WTC11 (cell line): ENCODE data around the gene LRRC49. TPM values are rescaled to one million over a fixed set of nuclear protein-coding genes. Genes with fewer than 3 reads are reported as not detected.
"Not testable (repeated sequence)": the region's sequence is repeated elsewhere in the genome, so short reads cannot be mapped to it uniquely, and the experiment has no call there.

ENCODE experiments used
- ATAC-seq: fragments of 200-7000 bp; cut with Tn5 transposase; 2 replicates; pipeline ENCODE4 v1.10.0; 2021; ENCODE audit warnings: mild to moderate bottlenecking, moderate library complexity
- CTCF ChIA-PET: fragments of 300-600 bp; sonication (Branson Sonifier 250); formaldehyde crosslinking; loops from one replicate; lab custom pipeline; 2021; ENCODE audit warnings: antibody characterized with exemption; lab: Charles Lee
- POLR2A ChIA-PET: fragments of 350-600 bp; sonication (Branson Sonifier 250); formaldehyde crosslinking; loops from one replicate; lab custom pipeline; 2021; ENCODE audit warnings: antibody characterized with exemption; lab: Charles Lee
- DNase-seq: peaks from one replicate; pipeline ENCODE4 v3.0.0; 2021; ENCODE audit warnings: low spot score
- H3K27ac Mint-ChIP-seq: 2 replicates; pipeline ENCODE4 v1.8.0; 2021; ENCODE audit warnings: mixed read lengths
- H3K27me3 Mint-ChIP-seq: 2 replicates; pipeline ENCODE4 v1.8.0; 2021; ENCODE audit warnings: low read depth, mild to moderate bottlenecking, moderate library complexity, mixed read lengths
- H3K36me3 Mint-ChIP-seq: 2 replicates; pipeline ENCODE4 v1.8.0; 2021; ENCODE audit warnings: mixed read lengths
- H3K4me1 Mint-ChIP-seq: 2 replicates; pipeline ENCODE4 v1.8.0; 2022; ENCODE audit warnings: mixed read lengths
- H3K4me3 Mint-ChIP-seq: 2 replicates; pipeline ENCODE4 v1.8.0; 2021; ENCODE audit warnings: mild to moderate bottlenecking, moderate library complexity, mixed read lengths
- H3K9me3 Mint-ChIP-seq: 2 replicates; pipeline ENCODE4 v1.8.0; 2021; ENCODE audit warnings: mixed read lengths
- AFF4 ChIP-seq: sonication (generic); formaldehyde crosslinking; IDR thresholded peaks from 2 replicates; pipeline ENCODE4 v1.8.1; 2023; ENCODE audit warnings: mild to moderate bottlenecking, missing genetic modification reagents, borderline replicate concordance
- ARID4B ChIP-seq: sonication (generic); formaldehyde crosslinking; IDR thresholded peaks from 2 replicates; pipeline ENCODE4 v1.8.0; 2023; ENCODE audit warnings: missing genetic modification reagents, mild to moderate bottlenecking, borderline replicate concordance
- FOXK1 ChIP-seq: sonication (generic); formaldehyde crosslinking; IDR thresholded peaks from 2 replicates; pipeline ENCODE4 v1.8.0; 2022; ENCODE audit warnings: mild to moderate bottlenecking, moderate library complexity, missing genetic modification reagents
- GABPB1 ChIP-seq: sonication (generic); formaldehyde crosslinking; IDR thresholded peaks from 2 replicates; pipeline ENCODE4 v1.8.1; 2023; ENCODE audit warnings: mild to moderate bottlenecking, missing genetic modification reagents
- GRHL2 ChIP-seq: fragments of 250-450 bp; sonication (Bioruptor Pico); IDR thresholded peaks from 2 replicates; pipeline ENCODE4 v1.8.0; 2022; ENCODE audit warnings: mild to moderate bottlenecking, moderate library complexity; ENCODE audit not compliant: insufficient replicate concordance, severe bottlenecking
- KAT7 ChIP-seq: sonication (generic); formaldehyde crosslinking; IDR thresholded peaks from 2 replicates; pipeline ENCODE4 v1.8.1; 2023; ENCODE audit warnings: missing genetic modification reagents, mild to moderate bottlenecking, borderline replicate concordance
- NFATC4 ChIP-seq: fragments of 250-450 bp; sonication (Bioruptor Pico); IDR thresholded peaks from 2 replicates; pipeline ENCODE4 v1.9.0; 2021; ENCODE audit warnings: mild to moderate bottlenecking
- NR2C2 ChIP-seq: sonication (generic); formaldehyde crosslinking; IDR thresholded peaks from 2 replicates; pipeline ENCODE4 v1.8.0; 2022; ENCODE audit warnings: mild to moderate bottlenecking, missing genetic modification reagents
- ZMAT4 ChIP-seq: fragments of 250-450 bp; sonication (Bioruptor Pico); IDR thresholded peaks from 2 replicates; pipeline ENCODE4 v1.9.0; 2021; ENCODE audit warnings: mild to moderate bottlenecking
- ZNF121 ChIP-seq: sonication (generic); formaldehyde crosslinking; IDR thresholded peaks from 2 replicates; pipeline ENCODE4 v1.8.0; 2023; ENCODE audit warnings: missing genetic modification reagents
- ZNF317 ChIP-seq: sonication (generic); formaldehyde crosslinking; IDR thresholded peaks from 2 replicates; pipeline ENCODE4 v1.8.1; 2023; ENCODE audit warnings: low read depth, mild to moderate bottlenecking, moderate library complexity, missing genetic modification reagents, borderline replicate concordance
- ZNF416 ChIP-seq: fragments of 250-450 bp; sonication (Bioruptor Pico); IDR thresholded peaks from 2 replicates; pipeline ENCODE4 v1.9.0; 2021; ENCODE audit warnings: mild to moderate bottlenecking, inconsistent platforms
- total RNA-seq: library from RNA; stranded (reverse); gene quantifications from 3 replicates; pipeline ENCODE4 v1.2.3, GENCODE V29; 2021

The LRRC49 gene
- total RNA-seq, 1 experiment from 2014 or later, result 6.9 TPM

GRCh38 chr15:70867911-70868467 is 24.6 kb upstream of the LRRC49 start (continued):
- TF ChIP-seq ZNF317 (CRISPR knock-in tag), result no peak
- TF ChIP-seq ZMAT4 (CRISPR knock-in tag), result no peak

- no peak for TF ChIP-seq FOXK1
- TF ChIP-seq NR2C2 (CRISPR knock-in tag), result no peak
- peaks cover 14% of the 10 kb centered on the region; the same call in 1 of the 2 replicates for H3K9me3 Mint-ChIP-seq
- no peaks in the 10 kb centered on the region for H3K27me3 Mint-ChIP-seq
- ATAC-seq (no peak), DNase-seq (no peak)
- no peaks in the 10 kb centered on the region for H3K4me1 Mint-ChIP-seq
- peaks cover 3% of the 10 kb centered on the region for H3K36me3 Mint-ChIP-seq
- no peak overlapping the region for H3K4me3 Mint-ChIP-seq
- ChIA-PET CTCF (interaction anchor here (1.2 to 1.5 kb wide), 2 partner anchors 58 to 190 kb away, joined by 3 to 4 read pairs; no protein-coding TSS in a partner anchor), POLR2A (no interaction called here)
- H3K27ac Mint-ChIP-seq, result no peak overlapping the region
Measured at GRCh38 chr15:70869346-70869745, 23.3 kb upstream of the LRRC49 start.

GRCh38 chr15:70870051-70870450 is 22.6 kb upstream of the LRRC49 start:
- no peak for ATAC-seq
- ChIA-PET CTCF (interaction anchor here (1.2 to 1.5 kb wide), 2 partner anchors 58 to 190 kb away, joined by 3 to 4 read pairs; no protein-coding TSS in a partner anchor), POLR2A (no interaction called here)
- TF ChIP-seq GRHL2 (CRISPR knock-in tag), result no peak
- H3K27ac Mint-ChIP-seq, result no peak overlapping the region
- no peak for DNase-seq
- H3K9me3 Mint-ChIP-seq, result peaks cover 14% of the 10 kb centered on the region; the same call in 1 of the 2 replicates
- H3K36me3 Mint-ChIP-seq, result peaks cover 3% of the 10 kb centered on the region
- no peak overlapping the region for H3K4me3 Mint-ChIP-seq
- H3K27me3 Mint-ChIP-seq, result no peaks in the 10 kb centered on the region
- H3K4me1 Mint-ChIP-seq, result no peaks in the 10 kb centered on the region

- H3K9me3 Mint-ChIP-seq, result peaks cover 14% of the 10 kb centered on the region; the same call in 1 of the 2 replicates
- CTCF ChIA-PET, DNase-seq, H3K4me3 Mint-ChIP-seq, H3K36me3 Mint-ChIP-seq, H3K4me1 Mint-ChIP-seq, H3K27me3 Mint-ChIP-seq, POLR2A ChIA-PET, H3K27ac Mint-ChIP-seq, ATAC-seq: not testable (repeated sequence)
Measured at GRCh38 chr15:70871490-70871889, 21.1 kb upstream of the LRRC49 start.

GRCh38 chr15:70873232-70874054 is 19.2 kb upstream of the LRRC49 start:
- ChIA-PET POLR2A (no interaction called here), CTCF (interaction anchor here (0.6 to 1.7 kb wide), 2 partner anchors 46 to 48 kb away, joined by 3 to 30 read pairs; no protein-coding TSS in a partner anchor)
- no peak overlapping the region for H3K27ac Mint-ChIP-seq
- no peaks in the 10 kb centered on the region for H3K27me3 Mint-ChIP-seq
- H3K4me1 Mint-ChIP-seq, result no peaks in the 10 kb centered on the region
- H3K4me3 Mint-ChIP-seq, result no peak overlapping the region
- DNase-seq (no peak), ATAC-seq (no peak)
- TF ChIP-seq AFF4 (no peak), ARID4B (CRISPR knock-in tag) (no peak), GABPB1 (CRISPR knock-in tag) (no peak), KAT7 (CRISPR knock-in tag) (no peak), NFATC4 (CRISPR knock-in tag) (no peak), ZNF121 (CRISPR knock-in tag) (no peak), ZNF416 (CRISPR knock-in tag) (no peak)
- H3K9me3 Mint-ChIP-seq, result peaks cover 14% of the 10 kb centered on the region; the same call in 1 of the 2 replicates
- H3K36me3 Mint-ChIP-seq, result peaks cover 3% of the 10 kb centered on the region
